Right lobe of liver (tissue), 4 donors: Measurements from ENCODE around the gene ELF3.

ENCODE experiments used
- CTCF ChIP-seq, 4 donors: fragments of 200-600 bp in 3 of 4; fragments of 450-650 bp in 1 of 4; IDR thresholded peaks; one replicate each; pipeline versions ENCODE4 v1.5.1 to v1.8.0; 2016 to 2022; ENCODE audit warnings: antibody characterized with exemption in 4 of 4, mild to moderate bottlenecking in 2 of 4
- POLR2A ChIP-seq: fragments of 450-650 bp; IDR thresholded peaks from one replicate; pipeline ENCODE4 v1.6.1; 2017; ENCODE audit warnings: antibody characterized with exemption, mild to moderate bottlenecking
- donor health status: DM: no; HTN: no; CAD: no.
- donor health status: DM: no; HTN: no; CAD: no.
- donor health status: DM: no; HTN: yes; CAD: no.

- TF ChIP-seq CTCF (IDR thresholded peaks at IDR 0.05) (peak in 1 of 4 donors; percentile 4), POLR2A (no peak)
Measured at GRCh38 chr1:201983380-201983805, 27.0 kb upstream of the ELF3 start.
